ENCODE data around the gene PRMT7.

- TF ChIP-seq CTCF (IDR thresholded peaks at IDR 0.05; ENCODE audit: poor library complexity, severe bottlenecking): no peak
- TF ChIP-seq EP300 (conservative IDR thresholded peaks at IDR 0.05; ENCODE audit: poor library complexity, severe bottlenecking): no peak
- TF ChIP-seq POLR2AphosphoS5 (IDR thresholded peaks at IDR 0.05): no peak
- TF ChIP-seq REST (IDR thresholded peaks at IDR 0.05; ENCODE audit: borderline replicate concordance): no peak
- no peak for TF ChIP-seq TAF1 (IDR thresholded peaks at IDR 0.05; ENCODE audit: low read depth)
Observed at GRCh38 chr16:68273896-68274295, 36.9 kb upstream of the PRMT7 start.
